Prostate gland (tissue), 2 donors: ENCODE results near the gene GPX3. TPM values are rescaled to one million over a fixed set of nuclear protein-coding genes. Genes with fewer than 3 reads are reported as not detected.
A peak's percentile ranks its signal among the peaks of the same experiment; 100 is the strongest.

Source experiments
- DNase-seq: peaks from one replicate; pipeline ENCODE4 v3.0.0-alpha.2; 2019; ENCODE audit warnings: low spot score
- H3K27ac ChIP-seq, 2 donors: fragments of 200-600 bp; sonication (generic); 2 replicates each; pipeline ENCODE4 v1.5.1; 2017 to 2019
- H3K27me3 ChIP-seq: fragments of 200-600 bp; sonication (generic); replicated peaks from 2 replicates; pipeline ENCODE4 v1.5.1; 2019; ENCODE audit not compliant: insufficient read depth
- H3K36me3 ChIP-seq, 2 donors: fragments of 200-600 bp; sonication (generic); 1 replicate in 1 of 2; 2 replicates in 1 of 2; pipeline versions ENCODE4 v1.5.1 to v1.8.1; 2017 to 2019
- H3K4me1 ChIP-seq: fragments of 200-600 bp; sonication (generic); replicated peaks from 2 replicates; pipeline ENCODE4 v1.5.1; 2019
- H3K4me3 ChIP-seq, 2 donors: fragments of 200-600 bp; sonication (generic); 2 replicates each; pipeline ENCODE4 v1.5.1; 2017 to 2019
- H3K9me3 ChIP-seq: fragments of 200-600 bp; sonication (generic); 2 replicates; pipeline ENCODE4 v1.5.1; 2017
- CTCF ChIP-seq, 4 experiments: fragments of 200-600 bp in 2 of 4; fragments of 450-650 bp in 2 of 4; sonication (generic) in 2 of 4; IDR thresholded peaks; 1 replicate in 3 of 4; 2 replicates in 1 of 4; pipeline ENCODE4 v1.5.1; 2016 to 2019; ENCODE audit warnings: antibody characterized with exemption in 4 of 4, mild to moderate bottlenecking in 2 of 4, moderate library complexity in 2 of 4
- POLR2A ChIP-seq: fragments of 450-650 bp; IDR thresholded peaks from one replicate; pipeline ENCODE4 v1.6.1; 2016; ENCODE audit warnings: antibody characterized with exemption, mild to moderate bottlenecking
- POLR2AphosphoS5 ChIP-seq: sonication (generic); formaldehyde crosslinking; IDR thresholded peaks from one replicate; pipeline ENCODE4 v1.6.1; 2017; ENCODE audit warnings: antibody characterized with exemption
- WGBS: methylation state at CpG from one replicate; pipeline ENCODE4 v1.1.5; 2018; 5-methylcytosine and 5-hydroxymethylcytosine counted together
- intact Hi-C: fragments of 100-400 bp; cut with DNase I; formaldehyde crosslinking; loops from one replicate; pipeline ENCODE4 v1.14.2; 2022
- total RNA-seq, 2 donors: library from RNA; depleted of rRNA; stranded (reverse); fragments of >200 nt; gene quantifications; one replicate each; pipeline ENCODE4 v1.1.0, GENCODE V29; 2016

GPX3 gene
- total RNA-seq, 2 donors from 2014 or later = 195 to 270 TPM

- DNase-seq = no peak
- no peaks in the 10 kb centered on the region for H3K9me3 ChIP-seq
- 72% methylated on average over 6 of the region's 6 CpGs for WGBS
- no peaks in the 10 kb centered on the region for H3K27me3 ChIP-seq
- peaks cover 2 to 8% of the 10 kb centered on the region in 2 donors for H3K36me3 ChIP-seq
- no peaks in the 10 kb centered on the region for H3K4me1 ChIP-seq
- no peak for TF ChIP-seq POLR2A
- no peak for TF ChIP-seq CTCF (IDR thresholded peaks at IDR 0.05)
- no peak for TF ChIP-seq POLR2AphosphoS5
- intact Hi-C loops = loop anchor here (10.0 kb wide), 1 partner anchor 174 kb away; no protein-coding TSS in a partner anchor
- H3K4me3 ChIP-seq = no peak overlapping the region
- no peak overlapping the region for H3K27ac ChIP-seq
Observed at GRCh38 chr5:151060742-151061141, 40.4 kb downstream of the GPX3 start.

GRCh38 chr5:151062405-151063141 lies 42.2 kb downstream of the GPX3 start:
- intact Hi-C loops = loop anchor here (2.0 to 10.0 kb wide), 2 partner anchors 18 to 172 kb away; partner anchors contain the start of gene TNIP1

GRCh38 chr5:151063142-151063989 lies 43.0 kb downstream of the GPX3 start:
- WGBS = 81% methylated on average over 17 of the region's 17 CpGs
- no peaks in the 10 kb centered on the region for H3K27me3 ChIP-seq
- peaks cover 2 to 4% of the 10 kb centered on the region in 2 donors for H3K36me3 ChIP-seq
- H3K9me3 ChIP-seq = no peaks in the 10 kb centered on the region
- intact Hi-C loops = loop anchor here (2.0 to 10.0 kb wide), 2 partner anchors 17 to 171 kb away; partner anchors contain the start of gene TNIP1
- H3K27ac ChIP-seq = peak overlapping the region; percentile 28 to 61
- DNase-seq = no peak
- no peak overlapping the region for H3K4me3 ChIP-seq
- peak; percentile 17 for TF ChIP-seq POLR2AphosphoS5
- TF ChIP-seq POLR2A = no peak
- no peak for TF ChIP-seq CTCF (IDR thresholded peaks at IDR 0.05)
- no peaks in the 10 kb centered on the region for H3K4me1 ChIP-seq

More at GRCh38 chr5:151062405-151063141, 42.2 kb downstream of the GPX3 start:
- Histone ChIP-seq H3K4me1 (no peaks in the 10 kb centered on the region), H3K36me3 (peaks cover 2 to 4% of the 10 kb centered on the region in 2 donors), H3K27me3 (no peaks in the 10 kb centered on the region), H3K9me3 (no peaks in the 10 kb centered on the region), H3K4me3 (no peak overlapping the region), H3K27ac (peak overlapping the region in 1 of 2 donors; percentile 28)
- no peak for DNase-seq
- TF ChIP-seq CTCF (IDR thresholded peaks at IDR 0.05) (no peak), POLR2A (no peak), POLR2AphosphoS5 (no peak)
- 92% methylated on average over 5 of the region's 5 CpGs for WGBS

GRCh38 chr5:151064916-151065499 lies 44.6 kb downstream of the GPX3 start:
- Histone ChIP-seq H3K27ac (no peak overlapping the region), H3K4me3 (no peak overlapping the region), H3K36me3 (peaks cover 2 to 4% of the 10 kb centered on the region in 2 donors), H3K9me3 (no peaks in the 10 kb centered on the region), H3K27me3 (no peaks in the 10 kb centered on the region), H3K4me1 (no peaks in the 10 kb centered on the region)
- WGBS = 96% methylated on average over 12 of the region's 12 CpGs
- intact Hi-C loops = loop anchor here (10.0 kb wide), 1 partner anchor 170 kb away; no protein-coding TSS in a partner anchor
- no peak for TF ChIP-seq POLR2A
- TF ChIP-seq CTCF (IDR thresholded peaks at IDR 0.05) = no peak
- TF ChIP-seq POLR2AphosphoS5 = no peak
- DNase-seq = no peak
